AG09309 (cell line): ENCODE measurements around the gene MRPL4.
"Not testable (repeated sequence)": the region's sequence is repeated elsewhere in the genome, so short reads cannot be mapped to it uniquely, and the experiment has no call there.

Source experiments
- DNase-seq: peaks from one replicate; pipeline ENCODE4 v3.0.0-alpha.2; 2010; ENCODE audit warnings: low read depth
- H3K4me3 ChIP-seq: 2 replicates; pipeline ENCODE4 v1.5.1; 2011; ENCODE audit warnings: mild to moderate bottlenecking, low read depth, low read length, moderate library complexity; ENCODE audit not compliant: control insufficient read depth
- CTCF ChIP-seq: IDR thresholded peaks from 2 replicates; pipeline ENCODE4 v1.5.1; 2011; ENCODE audit warnings: mild to moderate bottlenecking, low read depth, low read length, inconsistent platforms; ENCODE audit not compliant: insufficient read depth, control insufficient read depth; ENCODE audit errors: missing control alignments

The MRPL4 gene

DNA sequence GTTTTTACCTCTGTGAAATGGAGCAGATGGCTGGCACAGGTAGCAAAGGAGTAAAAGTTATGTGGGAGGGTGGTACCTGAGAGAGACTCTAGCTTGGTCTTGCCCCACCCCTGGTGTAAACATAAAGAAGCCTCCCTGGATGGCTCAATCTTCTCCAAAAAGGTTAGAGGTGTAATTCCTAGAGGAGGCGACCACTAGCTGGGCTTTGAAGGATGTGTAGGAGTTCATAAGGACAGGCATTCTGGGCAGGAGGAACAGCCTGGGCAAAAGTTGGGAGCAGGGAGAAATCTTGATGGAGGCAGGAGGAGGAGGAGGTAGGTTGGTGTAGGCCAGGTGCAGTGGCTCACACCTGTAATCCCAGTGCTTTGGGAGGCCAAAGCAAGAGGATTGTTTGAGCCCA lies 26.9 kb downstream of the MRPL4 start:
- no peak overlapping the region for H3K4me3 ChIP-seq
- DNase-seq = no peak
- no peak for TF ChIP-seq CTCF

GRCh38 chr19:10279737-10280442 lies 27.9 kb downstream of the MRPL4 start:
- H3K4me3 ChIP-seq = no peak overlapping the region
- no peak for TF ChIP-seq CTCF
- DNase-seq = no peak

- not testable (repeated sequence) for DNase-seq, H3K4me3 ChIP-seq
These were observed 30.0 kb downstream of the MRPL4 start for GRCh38 chr19:10282043-10282442.

DNA sequence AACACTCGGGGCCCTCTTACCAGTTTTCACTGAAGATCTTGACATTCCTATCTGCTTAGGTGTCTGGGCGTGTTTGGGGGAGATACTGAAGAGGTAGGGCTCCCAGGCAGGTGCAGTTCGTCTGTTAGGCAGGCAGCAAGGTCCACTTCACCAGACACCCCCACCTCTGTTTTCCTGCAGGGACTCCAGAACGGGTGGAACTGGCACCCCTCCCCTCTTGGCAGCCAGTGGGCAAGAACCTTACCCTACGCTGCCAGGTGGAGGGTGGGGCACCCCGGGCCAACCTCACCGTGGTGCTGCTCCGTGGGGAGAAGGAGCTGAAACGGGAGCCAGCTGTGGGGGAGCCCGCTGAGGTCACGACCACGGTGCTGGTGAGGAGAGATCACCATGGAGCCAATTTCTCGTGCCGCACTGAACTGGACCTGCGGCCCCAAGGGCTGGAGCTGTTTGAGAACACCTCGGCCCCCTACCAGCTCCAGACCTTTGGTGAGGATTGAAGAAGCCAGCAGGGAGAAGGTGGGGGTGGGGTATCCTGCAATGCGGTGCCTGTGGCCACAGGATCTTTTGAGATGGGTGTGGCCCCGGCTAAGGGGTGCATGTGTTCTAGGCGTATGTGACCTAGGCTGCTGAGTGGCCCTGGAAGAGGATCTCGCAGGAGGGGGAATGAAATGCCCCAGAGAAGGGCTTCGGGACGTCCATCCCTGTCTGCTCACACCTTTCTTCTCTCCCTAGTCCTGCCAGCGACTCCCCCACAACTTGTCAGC lies 31.5 kb downstream of the MRPL4 start:
- TF ChIP-seq CTCF = no peak
- H3K4me3 ChIP-seq = no peak overlapping the region
- no peak for DNase-seq

GRCh38 chr19:10284065-10284959 lies 32.3 kb downstream of the MRPL4 start:
- H3K4me3 ChIP-seq = no peak overlapping the region
- no peak for DNase-seq
- TF ChIP-seq CTCF = no peak

GRCh38 chr19:10284960-10285278 lies 32.9 kb downstream of the MRPL4 start:
- TF ChIP-seq CTCF = no peak
- no peak overlapping the region for H3K4me3 ChIP-seq
- DNase-seq = no peak
